ENCODE results near the gene NLK.

The NLK gene

GRCh38 chr17:28041068-28041843 lies 1.2 kb upstream of the NLK start:
- DNase-seq = peak; percentile 99

DNA sequence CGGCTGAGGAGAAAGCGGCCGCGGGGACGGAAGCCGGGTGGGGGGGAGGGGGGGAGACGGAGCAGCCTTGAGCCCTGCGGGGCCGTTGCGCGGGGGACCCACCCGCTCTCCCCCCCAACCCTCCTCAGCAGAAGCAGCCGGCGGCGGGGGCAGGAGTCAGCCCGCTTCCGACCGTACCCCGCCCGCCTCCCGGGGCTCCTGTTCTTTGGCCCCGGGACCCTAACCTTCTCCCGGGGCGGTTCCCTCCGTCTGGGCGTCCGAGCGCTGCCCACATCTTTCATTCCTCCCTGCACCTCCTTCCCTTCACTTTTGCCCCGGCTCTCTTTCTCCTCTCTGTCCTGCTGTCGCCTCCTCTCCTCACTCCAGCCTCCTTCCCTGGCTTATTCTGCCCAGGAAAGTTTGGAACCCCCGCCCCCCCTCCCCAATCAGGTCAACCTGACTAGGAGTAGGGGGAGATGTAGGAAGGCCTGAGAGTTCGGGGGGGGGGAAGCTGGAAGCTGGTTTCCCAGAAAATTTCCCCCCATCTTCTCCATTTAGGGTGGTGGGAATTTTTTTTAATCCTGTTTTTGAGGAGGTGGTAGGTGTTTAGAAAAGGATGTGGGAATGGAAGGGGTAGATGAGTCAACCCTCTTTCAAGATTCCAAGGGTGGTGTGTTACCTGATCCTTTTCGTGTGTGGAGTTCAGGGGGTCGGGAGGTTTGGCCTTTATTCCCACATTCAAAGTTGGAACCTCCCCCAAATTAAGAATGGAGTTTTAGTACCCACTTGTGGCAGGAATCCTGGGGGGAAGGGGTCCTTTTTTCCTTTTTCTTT lies 427 bp upstream of the NLK start:
- no peak for DNase-seq

DNA sequence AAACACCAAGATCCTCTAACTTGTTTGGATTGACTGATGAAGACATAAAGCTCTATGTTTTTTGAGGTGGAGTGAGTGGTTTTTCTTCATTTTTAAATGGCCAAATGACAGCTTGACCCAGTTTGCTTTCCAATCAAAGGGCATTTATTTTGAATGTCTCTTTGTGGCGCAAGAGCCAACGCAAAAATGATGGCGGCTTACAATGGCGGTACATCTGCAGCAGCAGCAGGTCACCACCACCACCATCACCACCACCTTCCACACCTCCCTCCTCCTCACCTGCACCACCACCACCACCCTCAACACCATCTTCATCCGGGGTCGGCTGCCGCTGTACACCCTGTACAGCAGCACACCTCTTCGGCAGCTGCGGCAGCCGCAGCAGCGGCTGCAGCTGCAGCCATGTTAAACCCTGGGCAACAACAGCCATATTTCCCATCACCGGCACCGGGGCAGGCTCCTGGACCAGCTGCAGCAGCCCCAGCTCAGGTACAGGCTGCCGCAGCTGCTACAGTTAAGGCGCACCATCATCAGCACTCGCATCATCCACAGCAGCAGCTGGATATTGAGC lies 329 bp downstream of the NLK start:
- DNase-seq = no peak

DNA sequence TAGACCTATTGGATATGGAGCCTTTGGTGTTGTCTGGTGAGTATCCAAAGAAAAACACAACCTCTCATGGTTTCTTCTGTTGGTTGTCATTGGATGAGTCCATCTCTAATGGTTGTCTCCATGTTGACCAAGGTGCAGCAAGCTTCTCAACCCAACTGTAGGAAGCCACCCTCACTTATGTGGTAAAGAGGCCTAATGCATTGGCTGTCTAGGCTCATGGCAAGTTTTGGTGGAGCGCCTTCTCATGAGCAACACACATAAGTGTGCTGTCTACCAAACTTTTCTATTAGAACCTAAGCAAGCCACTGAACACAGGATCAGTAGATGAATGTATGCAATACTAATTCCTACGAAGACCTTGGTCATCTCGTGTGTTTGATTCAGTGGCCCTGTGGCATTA lies 819 bp downstream of the NLK start:
- no peak for DNase-seq

DNA sequence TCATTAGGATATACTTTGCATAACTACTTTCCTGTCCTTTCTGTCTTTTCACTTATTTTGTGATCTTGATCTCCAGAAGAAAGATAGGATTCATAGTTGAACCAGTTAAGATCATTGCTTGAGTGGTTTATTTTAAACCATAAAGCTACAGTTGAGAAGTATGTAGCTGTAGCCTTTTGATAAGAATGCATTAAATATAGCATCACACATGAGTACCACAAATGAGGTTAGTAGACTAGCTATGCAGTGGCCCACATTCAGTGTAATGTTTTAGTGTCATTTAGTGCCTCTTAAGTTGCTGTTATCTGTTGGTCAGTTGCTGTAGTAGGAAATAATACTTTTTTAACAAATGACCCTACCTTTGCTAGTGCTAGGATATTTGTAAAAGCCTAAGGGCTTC lies 1.3 kb downstream of the NLK start:
- no peak for DNase-seq

DNA sequence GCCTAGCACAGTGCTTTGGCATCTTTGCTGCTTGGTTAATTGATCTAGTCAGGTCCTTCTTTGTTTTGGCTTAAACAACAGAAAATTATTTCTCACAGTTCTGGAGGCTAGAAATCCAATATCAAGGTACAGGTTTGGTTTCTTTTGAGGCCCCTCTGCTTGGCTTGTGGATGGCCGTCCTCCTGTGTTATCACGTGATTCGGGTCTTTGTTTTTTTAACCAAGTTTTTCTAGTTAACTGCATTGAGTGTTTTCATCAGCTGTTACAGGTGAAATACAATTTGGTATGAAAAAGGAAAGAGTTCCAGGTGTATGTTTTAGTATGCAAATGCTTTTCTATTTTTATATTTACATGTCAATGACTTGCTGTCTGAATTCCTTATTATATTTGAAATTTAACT lies 2.8 kb downstream of the NLK start:
- DNase-seq = no peak

DNA sequence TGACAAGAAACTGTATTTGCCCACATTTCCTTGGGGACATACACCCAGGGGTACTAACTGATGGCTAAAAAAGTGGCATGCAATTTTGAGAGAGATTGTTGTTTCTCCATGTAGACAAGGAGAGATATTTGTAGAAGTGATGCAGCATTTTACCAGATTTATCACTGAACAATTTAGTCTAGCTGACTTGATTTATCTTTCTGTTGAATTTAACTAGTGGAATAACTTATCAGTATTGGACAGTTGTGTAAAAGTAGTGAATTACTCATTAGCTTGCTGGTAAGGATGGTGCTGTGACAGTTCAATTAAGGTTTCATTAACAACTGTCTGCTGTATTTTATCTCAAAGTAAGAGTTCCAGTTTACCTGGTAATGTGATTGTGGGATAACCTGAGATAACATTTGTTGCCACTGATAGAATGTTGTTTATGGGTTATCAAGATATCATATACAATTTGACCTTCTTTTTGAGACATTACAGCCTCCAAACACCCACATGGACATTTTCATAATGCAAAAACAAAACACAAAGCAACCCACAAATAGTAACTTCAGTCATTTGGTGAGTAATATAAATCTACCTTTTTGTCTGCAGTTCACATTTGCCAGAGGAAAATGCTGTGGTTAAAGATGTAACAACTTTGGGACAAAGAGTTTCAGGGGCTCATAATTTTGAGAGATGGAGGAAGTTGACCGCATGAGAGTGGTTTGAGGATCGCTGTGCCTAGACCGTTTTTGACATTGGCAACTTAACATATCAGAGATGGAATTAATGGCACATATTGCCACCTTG lies 3.8 kb downstream of the NLK start:
- DNase-seq = no peak

GRCh38 chr17:28047806-28048205 lies 5.3 kb downstream of the NLK start:
- DNase-seq = no peak

- no peak for DNase-seq
These were observed 6.6 kb downstream of the NLK start for GRCh38 chr17:28049071-28049470.

GRCh38 chr17:28053044-28053670 lies 10.7 kb downstream of the NLK start:
- no peak for DNase-seq

DNA sequence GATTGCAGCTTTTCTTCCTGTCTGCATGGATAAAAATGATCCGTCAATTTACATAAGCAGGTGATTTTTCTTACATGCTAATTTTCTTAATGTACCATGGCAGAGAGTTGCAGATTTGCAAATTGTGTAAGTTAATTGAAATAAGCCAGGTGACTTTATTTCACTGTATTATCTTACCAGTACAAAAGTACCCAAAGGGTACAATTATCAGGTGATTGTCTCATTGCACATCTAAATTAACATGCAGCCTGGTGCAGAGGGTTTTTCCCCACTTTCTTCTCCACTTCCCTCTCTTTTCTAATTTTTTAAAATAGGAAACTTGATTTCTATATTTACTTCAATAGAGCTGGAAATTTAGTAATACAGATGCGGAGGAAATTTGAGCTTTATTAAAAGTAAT lies 11.2 kb downstream of the NLK start:
- no peak for DNase-seq

- no peak for DNase-seq
These were observed 13.2 kb downstream of the NLK start for GRCh38 chr17:28055546-28056275.

DNA sequence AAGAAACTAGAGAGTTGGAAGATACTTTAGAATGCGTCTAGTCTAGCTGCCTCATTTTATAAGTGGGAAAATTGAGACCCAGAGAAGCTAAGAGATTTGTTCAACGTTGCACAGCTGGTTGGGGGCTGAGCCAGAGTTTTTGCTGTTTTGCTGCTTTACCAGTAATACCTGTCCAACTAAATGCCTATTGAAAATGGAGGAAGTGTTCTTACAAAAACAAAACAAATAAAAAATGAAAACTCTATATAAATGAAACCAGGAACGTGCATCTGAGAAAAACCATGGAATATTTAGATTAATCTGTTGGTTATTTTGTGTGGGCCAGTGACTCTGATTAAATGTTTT lies 13.8 kb downstream of the NLK start:
- DNase-seq = no peak

- no peak for DNase-seq
These were observed 15.3 kb downstream of the NLK start for GRCh38 chr17:28057731-28058246.

GRCh38 chr17:28059675-28060074 lies 17.2 kb downstream of the NLK start:
- no peak for DNase-seq

- DNase-seq = no peak
These were observed 23.2 kb downstream of the NLK start for GRCh38 chr17:28065706-28066105.

GRCh38 chr17:28069061-28069460 lies 26.6 kb downstream of the NLK start:
- DNase-seq = no peak

- DNase-seq = no peak
These were observed 28.7 kb downstream of the NLK start for GRCh38 chr17:28071179-28071578.

- DNase-seq = no peak
These were observed 29.6 kb downstream of the NLK start for GRCh38 chr17:28071891-28072606.

DNA sequence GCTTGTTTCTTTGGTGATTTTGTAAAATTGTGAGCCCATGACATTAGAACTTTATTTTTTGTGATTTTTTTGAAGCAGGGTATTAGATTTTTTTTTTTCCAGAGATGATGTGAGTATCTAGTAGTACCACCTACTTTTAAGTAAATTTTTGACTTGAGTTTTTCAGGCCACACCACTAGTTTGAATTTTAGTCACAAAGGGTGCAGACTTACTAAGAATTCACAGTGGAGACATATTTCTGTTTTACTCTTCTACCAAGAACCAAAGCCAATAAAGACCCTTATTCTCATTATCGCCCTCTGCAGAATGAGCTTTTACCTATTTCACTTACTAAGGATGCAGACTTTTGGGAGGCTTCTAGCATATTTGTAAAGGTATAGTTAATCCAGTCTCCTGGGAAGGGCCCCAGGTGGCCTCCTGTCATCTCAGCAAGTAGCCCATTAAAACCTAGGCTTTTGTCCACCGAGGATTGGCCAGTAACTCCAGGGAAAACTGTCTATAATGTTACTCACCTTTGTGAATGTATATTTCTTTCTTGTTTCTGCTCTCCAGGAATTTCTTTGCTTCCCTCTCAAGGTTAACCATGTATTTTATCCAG lies 30.6 kb downstream of the NLK start:
- no peak for DNase-seq

DNA sequence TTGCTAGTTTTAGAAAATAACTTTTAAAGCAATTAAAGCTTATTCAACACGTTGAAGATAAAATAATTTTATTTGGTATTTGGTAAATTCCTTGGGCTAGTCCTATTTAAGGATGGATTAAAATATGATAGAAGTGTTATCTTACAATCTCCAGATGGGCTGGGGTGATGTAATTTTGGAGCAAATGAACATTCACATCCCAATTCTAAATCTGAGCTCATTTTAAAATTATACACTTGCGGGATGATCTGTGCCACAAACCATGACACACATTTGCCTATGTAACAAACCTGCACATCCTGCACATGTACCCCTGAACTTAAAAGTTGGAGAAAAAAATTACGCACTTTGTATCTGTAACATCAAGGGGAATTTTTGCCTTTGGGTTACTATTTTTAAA lies 31.5 kb downstream of the NLK start:
- DNase-seq = no peak

Measured in effector CD4-positive, alpha-beta T cell (primary cell).